Urinary bladder (tissue), 4 donors: ENCODE data around the gene LRWD1. TPM values are rescaled to one million over a fixed set of nuclear protein-coding genes. Genes with fewer than 3 reads are reported as not detected.
A peak's percentile ranks its signal among the peaks of the same experiment; 100 is the strongest.
"Not testable (repeated sequence)": the region's sequence is repeated elsewhere in the genome, so short reads cannot be mapped to it uniquely, and the experiment has no call there.

Experiments
- DNase-seq: peaks from one replicate; pipeline ENCODE4 v3.0.0-alpha.2; 2015; ENCODE audit errors: extremely low spot score
- H3K27ac ChIP-seq: one replicate; pipeline ENCODE4 v1.5.1; 2013; ENCODE audit warnings: low read depth, mild to moderate bottlenecking, moderate library complexity
- H3K36me3 ChIP-seq: one replicate; pipeline ENCODE4 v1.6.1; 2013; ENCODE audit warnings: mild to moderate bottlenecking, moderate library complexity; ENCODE audit not compliant: insufficient read depth
- H3K4me1 ChIP-seq: one replicate; pipeline ENCODE4 v1.6.1; 2013; ENCODE audit warnings: mild to moderate bottlenecking, moderate library complexity; ENCODE audit not compliant: insufficient read depth
- H3K4me3 ChIP-seq: one replicate; pipeline ENCODE4 v1.5.1; 2013; ENCODE audit warnings: low read depth, low read length
- WGBS: extraction: QIAGEN DNeasy Blood & Tissue Kit; methylation state at CpG from one replicate; pipeline ENCODE4 v1.1.7; 2013; 5-methylcytosine and 5-hydroxymethylcytosine counted together
- polyA plus RNA-seq: library from polyadenylated mRNA; stranded (reverse); fragments of 200-250 nt; gene quantifications from one replicate; pipeline ENCODE4 v1.2.3, GENCODE V29; 2013
- total RNA-seq: library from RNA; depleted of rRNA; stranded (reverse); fragments of >200 nt; gene quantifications from one replicate; pipeline ENCODE4 v1.2.3, GENCODE V29; 2014
- donor health status: healthy with polysubstance abuse.
- donor health status: healthy.

The LRWD1 gene
- total and polyA plus RNA-seq, 2 donors: 8.6 to 17.5 TPM

- DNase-seq: no peak
- peaks cover 3% of the 10 kb centered on the region for H3K36me3 ChIP-seq
- H3K27ac ChIP-seq: no peak overlapping the region
- no peak overlapping the region for H3K4me3 ChIP-seq
- WGBS: 72% methylated on average over 6 of the region's 6 CpGs
- H3K4me1 ChIP-seq: no peaks in the 10 kb centered on the region
Measured at GRCh38 chr7:102450242-102450641, 14.5 kb upstream of the LRWD1 start.

GRCh38 chr7:102451371-102452054, 13.3 kb upstream of the LRWD1 start:
- H3K36me3 ChIP-seq: peaks cover 4% of the 10 kb centered on the region
- no peak overlapping the region for H3K27ac ChIP-seq
- no peak for DNase-seq
- 44% methylated on average over 23 of the region's 23 CpGs for WGBS
- no peaks in the 10 kb centered on the region for H3K4me1 ChIP-seq
- no peak overlapping the region for H3K4me3 ChIP-seq

GRCh38 chr7:102452451-102452850, 12.3 kb upstream of the LRWD1 start:
- no peak overlapping the region for H3K27ac ChIP-seq
- 86% methylated on average over 6 of the region's 6 CpGs for WGBS
- no peak for DNase-seq
- H3K4me1 ChIP-seq: no peaks in the 10 kb centered on the region
- peaks cover 3% of the 10 kb centered on the region for H3K36me3 ChIP-seq
- no peak overlapping the region for H3K4me3 ChIP-seq

- Histone ChIP-seq H3K27ac (no peak overlapping the region), H3K36me3 (peaks cover 5% of the 10 kb centered on the region), H3K4me1 (no peaks in the 10 kb centered on the region), H3K4me3 (no peak overlapping the region)
- WGBS: 84% methylated on average over 7 of the region's 7 CpGs
- no peak for DNase-seq
Measured at GRCh38 chr7:102453319-102453718, 11.5 kb upstream of the LRWD1 start.

GRCh38 chr7:102454468-102454867, 10.3 kb upstream of the LRWD1 start:
- DNase-seq: no peak
- H3K4me1 ChIP-seq: no peaks in the 10 kb centered on the region
- 67% methylated on average over 12 of the region's 12 CpGs for WGBS
- H3K27ac ChIP-seq: no peak overlapping the region
- peaks cover 5% of the 10 kb centered on the region for H3K36me3 ChIP-seq
- no peak overlapping the region for H3K4me3 ChIP-seq

GRCh38 chr7:102454932-102455331, 9.9 kb upstream of the LRWD1 start:
- not testable (repeated sequence) for H3K4me1 ChIP-seq, H3K27ac ChIP-seq, H3K4me3 ChIP-seq, DNase-seq, H3K36me3 ChIP-seq
- whole genome bisulfite sequencing: 96% methylated on average over 10 of the region's 10 CpGs

- 82% methylated on average over 11 of the region's 11 CpGs for WGBS
- Histone ChIP-seq H3K4me1 (no peaks in the 10 kb centered on the region), H3K4me3 (no peak overlapping the region), H3K27ac (no peak overlapping the region), H3K36me3 (peaks cover 5% of the 10 kb centered on the region)
- no peak for DNase-seq
Measured at GRCh38 chr7:102455596-102455995, 9.2 kb upstream of the LRWD1 start.

- no peak overlapping the region for H3K27ac ChIP-seq
- H3K4me3 ChIP-seq: no peak overlapping the region
- no peaks in the 10 kb centered on the region for H3K4me1 ChIP-seq
- WGBS: 82% methylated on average over 10 of the region's 10 CpGs
- DNase-seq: no peak
- peaks cover 5% of the 10 kb centered on the region for H3K36me3 ChIP-seq
Measured at GRCh38 chr7:102456327-102456726, 8.5 kb upstream of the LRWD1 start.

- Histone ChIP-seq H3K27ac (no peak overlapping the region), H3K4me1 (no peaks in the 10 kb centered on the region), H3K4me3 (no peak overlapping the region), H3K36me3 (peaks cover 5% of the 10 kb centered on the region)
- no peak for DNase-seq
- WGBS: 93% methylated on average over 40 of the region's 40 CpGs
Measured at GRCh38 chr7:102457352-102457924, 7.3 kb upstream of the LRWD1 start.

- WGBS: 94% methylated on average over 24 of the region's 24 CpGs
- Histone ChIP-seq H3K27ac (no peak overlapping the region), H3K36me3 (peaks cover 5% of the 10 kb centered on the region), H3K4me3 (no peak overlapping the region), H3K4me1 (no peaks in the 10 kb centered on the region)
- no peak for DNase-seq
Measured at GRCh38 chr7:102459221-102459844, 5.5 kb upstream of the LRWD1 start.

- DNase-seq: no peak
- WGBS: 91% methylated on average over 8 of the region's 8 CpGs
- Histone ChIP-seq H3K4me1 (no peaks in the 10 kb centered on the region), H3K4me3 (no peak overlapping the region), H3K36me3 (peaks cover 5% of the 10 kb centered on the region), H3K27ac (no peak overlapping the region)
Measured at GRCh38 chr7:102460467-102460866, 4.3 kb upstream of the LRWD1 start.

- Histone ChIP-seq H3K4me3 (peak overlapping the region; percentile 77), H3K4me1 (no peaks in the 10 kb centered on the region), H3K27ac (no peak overlapping the region), H3K36me3 (no peaks in the 10 kb centered on the region)
- 10% methylated on average over 24 of the region's 24 CpGs for WGBS
- no peak for DNase-seq
Measured at GRCh38 chr7:102463841-102464576, 775 bp upstream of the LRWD1 start.

GRCh38 chr7:102466097-102466496, 1.3 kb downstream of the LRWD1 start:
- Histone ChIP-seq H3K4me3 (no peak overlapping the region), H3K36me3 (no peaks in the 10 kb centered on the region), H3K4me1 (no peaks in the 10 kb centered on the region), H3K27ac (no peak overlapping the region)
- DNase-seq: no peak
- 95% methylated on average over 7 of the region's 7 CpGs for whole genome bisulfite sequencing
